Right lung (tissue), 5 donors: ENCODE results near the gene ARHGAP15. TPM values are rescaled to one million over a fixed set of nuclear protein-coding genes. Genes with fewer than 3 reads are reported as not detected.

Experiments
- DNase-seq, 2 donors: peaks; one replicate each; pipeline ENCODE4 v3.0.0-alpha.2; 2013
- polyA plus RNA-seq, 5 donors: library from polyadenylated mRNA; unstranded; fragments of 120-200 nt; gene quantifications; one replicate each; pipeline versions ENCODE4 v1.2.1 to v1.2.3, GENCODE V29; 2013; ENCODE audit warnings: inconsistent platforms in 1 of 5, low replicate concordance in 1 of 5; ENCODE audit not compliant: insufficient read length in 5 of 5, insufficient read depth in 1 of 5

Gene ARHGAP15
- polyA plus RNA-seq, 5 donors = 27.6 to 49.7 (median 35.1) TPM

GRCh38 chr2:143397884-143398614, 268.8 kb downstream of the ARHGAP15 start:
- DNase-seq = no peak

- DNase-seq = no peak
Measured at GRCh38 chr2:143398781-143399180, 269.6 kb downstream of the ARHGAP15 start.

GRCh38 chr2:143399631-143400069, 270.4 kb downstream of the ARHGAP15 start:
- DNase-seq = no peak

- no peak for DNase-seq
Measured at GRCh38 chr2:143401861-143402260, 272.6 kb downstream of the ARHGAP15 start.

GRCh38 chr2:143402451-143402850, 273.2 kb downstream of the ARHGAP15 start:
- no peak for DNase-seq

GRCh38 chr2:143410082-143410897, 281.1 kb downstream of the ARHGAP15 start:
- no peak for DNase-seq

- DNase-seq = no peak
Measured at GRCh38 chr2:143415571-143415970, 286.4 kb downstream of the ARHGAP15 start.

GRCh38 chr2:143417428-143417827, 288.2 kb downstream of the ARHGAP15 start:
- DNase-seq = no peak

- no peak for DNase-seq
Measured at GRCh38 chr2:143420313-143420712, 291.1 kb downstream of the ARHGAP15 start.

- DNase-seq = no peak
Measured at GRCh38 chr2:143422681-143423080, 293.5 kb downstream of the ARHGAP15 start.

- DNase-seq = no peak
Measured at GRCh38 chr2:143425896-143426295, 296.7 kb downstream of the ARHGAP15 start.

- no peak for DNase-seq
Measured at GRCh38 chr2:143426296-143426695, 297.1 kb downstream of the ARHGAP15 start.

GRCh38 chr2:143428700-143429099, 299.5 kb downstream of the ARHGAP15 start:
- DNase-seq = no peak

GRCh38 chr2:143429932-143430679, 300.9 kb downstream of the ARHGAP15 start:
- no peak for DNase-seq

GRCh38 chr2:143431316-143431715, 302.1 kb downstream of the ARHGAP15 start:
- no peak for DNase-seq

GRCh38 chr2:143433251-143433650, 304.0 kb downstream of the ARHGAP15 start:
- peak; percentile 55 to 69 for DNase-seq

- no peak for DNase-seq
Measured at GRCh38 chr2:143433840-143434239, 304.6 kb downstream of the ARHGAP15 start.

GRCh38 chr2:143434445-143434844, 305.2 kb downstream of the ARHGAP15 start:
- DNase-seq = peak in 1 of 2 donors; percentile 18

GRCh38 chr2:143435131-143435530, 305.9 kb downstream of the ARHGAP15 start:
- peak; percentile 34 to 42 for DNase-seq

GRCh38 chr2:143436951-143437350, 307.7 kb downstream of the ARHGAP15 start:
- DNase-seq = peak in 1 of 2 donors; percentile 23

GRCh38 chr2:143440411-143441012, 311.3 kb downstream of the ARHGAP15 start:
- no peak for DNase-seq

GRCh38 chr2:143442193-143442592, 313.0 kb downstream of the ARHGAP15 start:
- DNase-seq = no peak
